Fibroblast of pulmonary artery (primary cell): Measurements from ENCODE around the gene UBE3D.

Experiments
- DNase-seq: peaks from one replicate; pipeline ENCODE4 v3.0.0-alpha.2; 2010; ENCODE audit warnings: low read depth
- H3K4me3 ChIP-seq: replicated peaks from 2 replicates; pipeline ENCODE4 v1.5.1; 2011; ENCODE audit warnings: low read depth, mild to moderate bottlenecking, control low read depth, low read length, moderate library complexity
- TF ChIP-seq, protein P1 (sequence below): IDR thresholded peaks from 2 replicates; pipeline ENCODE4 v1.5.1; 2011; ENCODE audit warnings: mild to moderate bottlenecking, control low read depth, low read length, inconsistent platforms; ENCODE audit errors: missing control alignments

Gene UBE3D

DNA sequence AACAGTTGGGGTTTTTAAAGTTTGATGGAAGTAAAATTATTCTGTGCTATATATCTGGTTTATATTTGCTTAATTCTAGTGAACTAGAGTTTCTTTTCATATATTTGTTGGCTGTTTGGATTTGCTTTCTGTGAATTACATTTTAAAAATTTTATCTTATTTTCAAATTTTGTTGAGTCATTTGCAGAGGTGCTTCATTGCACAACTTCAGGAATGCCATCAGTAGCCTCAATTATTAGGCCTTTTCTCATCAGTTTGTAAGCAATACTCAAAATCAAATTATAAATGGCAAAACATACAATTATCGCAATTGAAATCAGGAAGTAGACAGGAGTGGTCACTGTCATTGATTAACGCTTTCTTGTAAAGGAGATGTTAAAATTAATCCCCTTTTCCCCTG lies 96.9 kb downstream of the UBE3D start:
- TF ChIP-seq, protein P1, sequence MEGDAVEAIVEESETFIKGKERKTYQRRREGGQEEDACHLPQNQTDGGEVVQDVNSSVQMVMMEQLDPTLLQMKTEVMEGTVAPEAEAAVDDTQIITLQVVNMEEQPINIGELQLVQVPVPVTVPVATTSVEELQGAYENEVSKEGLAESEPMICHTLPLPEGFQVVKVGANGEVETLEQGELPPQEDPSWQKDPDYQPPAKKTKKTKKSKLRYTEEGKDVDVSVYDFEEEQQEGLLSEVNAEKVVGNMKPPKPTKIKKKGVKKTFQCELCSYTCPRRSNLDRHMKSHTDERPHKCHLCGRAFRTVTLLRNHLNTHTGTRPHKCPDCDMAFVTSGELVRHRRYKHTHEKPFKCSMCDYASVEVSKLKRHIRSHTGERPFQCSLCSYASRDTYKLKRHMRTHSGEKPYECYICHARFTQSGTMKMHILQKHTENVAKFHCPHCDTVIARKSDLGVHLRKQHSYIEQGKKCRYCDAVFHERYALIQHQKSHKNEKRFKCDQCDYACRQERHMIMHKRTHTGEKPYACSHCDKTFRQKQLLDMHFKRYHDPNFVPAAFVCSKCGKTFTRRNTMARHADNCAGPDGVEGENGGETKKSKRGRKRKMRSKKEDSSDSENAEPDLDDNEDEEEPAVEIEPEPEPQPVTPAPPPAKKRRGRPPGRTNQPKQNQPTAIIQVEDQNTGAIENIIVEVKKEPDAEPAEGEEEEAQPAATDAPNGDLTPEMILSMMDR: no peak
- no peak for DNase-seq
- no peak overlapping the region for H3K4me3 ChIP-seq

DNA sequence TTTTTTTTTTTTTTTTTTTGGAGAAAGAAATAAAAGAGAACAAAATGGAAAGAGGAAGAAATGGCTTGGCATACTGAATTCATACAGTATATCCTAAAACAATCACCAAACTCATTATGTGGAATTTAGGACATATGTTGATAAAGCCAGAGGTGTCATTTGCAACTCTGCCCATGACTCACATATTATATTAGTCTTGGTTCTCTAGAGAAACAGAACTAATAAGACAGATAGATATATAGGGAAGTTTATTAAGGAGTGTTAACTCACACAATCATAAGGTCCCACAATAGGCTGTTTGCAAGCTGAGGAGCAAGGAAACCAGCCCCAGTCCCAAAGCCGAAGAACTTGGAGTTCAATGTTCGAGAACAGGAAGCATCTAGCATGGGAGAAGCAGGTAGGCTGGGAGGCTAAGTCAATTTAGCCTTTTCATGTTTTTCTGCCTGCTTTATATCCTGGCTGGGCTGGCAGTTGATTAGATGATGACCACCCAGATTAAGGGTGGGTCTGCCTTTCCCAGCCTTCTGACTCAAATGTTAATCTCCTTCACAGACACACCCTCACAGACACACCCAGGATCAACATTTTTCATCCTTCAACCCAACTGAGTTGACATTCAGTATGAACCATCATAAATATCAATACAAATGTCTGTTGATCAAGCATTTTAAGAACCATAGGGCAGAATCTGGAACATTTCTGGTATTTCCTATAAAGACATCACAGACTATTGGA lies 102.3 kb downstream of the UBE3D start:
- TF ChIP-seq, protein P1: no peak
- no peak for DNase-seq
- no peak overlapping the region for H3K4me3 ChIP-seq

DNA sequence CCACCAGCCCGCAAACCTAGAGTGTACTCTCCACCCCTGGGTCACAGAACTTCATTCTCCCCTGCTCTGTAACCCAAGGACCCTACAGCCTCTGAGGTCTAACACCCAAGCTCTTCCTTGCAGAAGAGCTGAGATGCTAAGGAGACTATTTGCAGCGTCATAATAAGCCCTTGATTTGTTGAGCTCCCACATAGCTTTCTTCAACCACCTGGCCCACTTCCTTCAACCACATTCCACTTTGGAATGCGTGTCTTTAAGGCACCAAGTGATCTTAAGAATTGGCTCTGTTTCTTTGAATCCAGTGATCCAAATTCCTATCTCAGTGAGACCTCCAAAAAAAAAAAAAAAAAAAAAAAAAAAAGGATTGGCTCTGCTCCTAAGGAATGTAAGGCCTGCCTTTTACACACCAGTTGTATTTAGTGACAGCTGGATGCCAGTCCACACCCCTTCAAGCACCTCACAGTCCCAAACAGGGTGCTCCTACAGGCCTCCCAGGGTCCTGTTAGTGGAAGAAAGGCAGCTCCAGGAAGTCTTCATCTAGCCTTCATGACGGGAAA lies 106.2 kb downstream of the UBE3D start:
- peak; percentile 35 for DNase-seq
- TF ChIP-seq, protein P1: no peak
- H3K4me3 ChIP-seq: no peak overlapping the region

DNA sequence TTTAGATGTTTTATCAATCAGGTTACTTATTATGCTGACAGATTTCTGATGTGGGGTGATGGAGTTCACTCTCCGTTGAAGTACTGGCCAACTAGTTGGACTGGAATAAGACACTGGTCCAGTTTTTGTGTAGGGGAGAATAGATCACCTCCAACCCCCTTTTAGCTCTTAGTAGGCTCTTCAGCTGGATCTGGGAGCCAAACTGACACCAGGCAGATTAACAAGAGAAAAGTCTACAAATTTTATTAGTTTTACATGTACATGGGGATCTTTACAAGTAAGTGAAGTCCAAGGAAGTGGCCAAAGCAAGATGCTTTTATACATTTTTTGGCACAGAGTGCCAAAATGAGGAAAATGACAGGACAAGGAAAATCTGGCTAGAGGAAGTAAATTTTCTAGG lies 107.1 kb downstream of the UBE3D start:
- TF ChIP-seq, protein P1: no peak
- H3K4me3 ChIP-seq: no peak overlapping the region
- DNase-seq: no peak

DNA sequence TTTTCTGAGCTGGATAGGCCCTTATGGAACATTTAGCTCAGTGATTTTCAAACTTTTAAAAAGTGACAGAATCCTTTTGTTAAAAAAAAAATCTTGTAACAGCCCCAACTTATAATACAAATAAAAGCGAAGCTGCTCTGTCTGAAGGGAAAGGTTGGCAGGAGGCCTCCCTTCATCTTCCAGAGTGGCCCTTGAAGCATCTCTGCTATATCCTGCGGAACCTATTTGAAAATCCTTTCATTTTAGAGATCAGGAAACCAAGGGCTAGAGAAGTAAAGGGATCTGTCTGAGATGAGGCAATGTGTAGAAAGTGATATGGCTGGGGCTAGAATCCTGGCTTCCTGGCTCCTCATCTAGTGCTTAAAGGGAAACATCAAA lies 107.8 kb downstream of the UBE3D start:
- no peak overlapping the region for H3K4me3 ChIP-seq
- DNase-seq: no peak
- TF ChIP-seq, protein P1: no peak

DNA sequence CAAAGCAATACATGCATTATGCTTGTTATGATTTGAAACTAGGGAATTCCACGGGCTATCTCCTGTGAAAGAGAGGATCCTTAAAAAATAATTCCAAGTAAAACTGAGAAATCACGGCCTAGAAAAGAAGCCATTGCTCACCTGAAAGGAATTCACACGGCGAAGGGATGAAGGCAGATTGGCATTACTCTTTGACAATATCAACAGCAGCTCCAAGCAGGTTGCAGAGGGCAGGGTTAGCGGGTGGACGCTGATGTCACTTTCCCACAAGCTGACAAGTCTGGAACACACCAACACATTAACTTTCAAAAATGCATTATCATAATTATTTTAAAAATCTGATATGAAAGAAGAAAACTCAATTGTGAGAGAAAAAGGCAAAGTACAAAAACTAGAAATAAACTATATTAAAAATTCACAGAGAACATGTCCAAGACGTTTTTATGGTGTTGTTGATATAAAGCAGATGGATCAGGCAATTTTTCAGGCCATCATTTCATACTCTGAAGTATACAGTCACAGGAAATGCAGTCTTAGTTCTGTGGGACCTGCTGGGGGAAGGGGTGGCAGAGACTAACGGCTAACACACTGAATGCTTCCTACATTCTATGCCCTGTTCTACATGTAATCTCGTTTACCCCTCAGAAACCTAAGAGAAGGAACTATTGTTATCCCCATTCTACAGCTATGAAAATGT lies 108.3 kb downstream of the UBE3D start:
- DNase-seq: no peak
- TF ChIP-seq, protein P1: no peak

DNA sequence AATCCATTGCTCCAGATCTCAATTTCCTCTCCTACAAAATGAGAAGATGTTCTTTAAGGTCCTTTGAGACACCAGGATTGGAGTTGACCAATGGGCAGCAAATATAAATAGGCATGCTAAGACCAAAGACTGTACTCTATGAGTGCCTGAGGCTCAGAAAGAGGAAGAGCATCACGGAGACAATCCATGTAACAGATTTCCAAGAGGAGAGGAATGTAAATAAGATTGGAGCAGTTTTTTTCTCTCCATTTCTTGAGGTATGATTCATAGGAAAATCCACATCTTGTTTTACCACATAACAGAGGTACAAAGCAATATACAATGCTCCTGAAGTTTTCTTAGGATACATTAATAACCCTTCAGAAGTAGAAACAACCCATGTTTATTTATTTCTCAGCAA lies 109.8 kb downstream of the UBE3D start:
- TF ChIP-seq, protein P1: no peak
- H3K4me3 ChIP-seq: no peak overlapping the region
- peak; percentile 43 for DNase-seq

More for the DNA sequence above, 108.3 kb downstream of the UBE3D start:
- H3K4me3 ChIP-seq: no peak overlapping the region
